Hematopoietic multipotent progenitor cell treated with erythropoietin and hydrocortisone succinate and interleukin-3 and kit ligand, for 8 days (in vitro differentiated cells): ENCODE measurements around the gene SYAP1.
"Not testable (repeated sequence)": the region's sequence is repeated elsewhere in the genome, so short reads cannot be mapped to it uniquely, and the experiment has no call there.

ENCODE experiments used
- DNase-seq: peaks from one replicate; pipeline ENCODE4 v3.0.0-alpha.2; 2015

Gene SYAP1, protein sequence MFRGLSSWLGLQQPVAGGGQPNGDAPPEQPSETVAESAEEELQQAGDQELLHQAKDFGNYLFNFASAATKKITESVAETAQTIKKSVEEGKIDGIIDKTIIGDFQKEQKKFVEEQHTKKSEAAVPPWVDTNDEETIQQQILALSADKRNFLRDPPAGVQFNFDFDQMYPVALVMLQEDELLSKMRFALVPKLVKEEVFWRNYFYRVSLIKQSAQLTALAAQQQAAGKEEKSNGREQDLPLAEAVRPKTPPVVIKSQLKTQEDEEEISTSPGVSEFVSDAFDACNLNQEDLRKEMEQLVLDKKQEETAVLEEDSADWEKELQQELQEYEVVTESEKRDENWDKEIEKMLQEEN

DNA sequence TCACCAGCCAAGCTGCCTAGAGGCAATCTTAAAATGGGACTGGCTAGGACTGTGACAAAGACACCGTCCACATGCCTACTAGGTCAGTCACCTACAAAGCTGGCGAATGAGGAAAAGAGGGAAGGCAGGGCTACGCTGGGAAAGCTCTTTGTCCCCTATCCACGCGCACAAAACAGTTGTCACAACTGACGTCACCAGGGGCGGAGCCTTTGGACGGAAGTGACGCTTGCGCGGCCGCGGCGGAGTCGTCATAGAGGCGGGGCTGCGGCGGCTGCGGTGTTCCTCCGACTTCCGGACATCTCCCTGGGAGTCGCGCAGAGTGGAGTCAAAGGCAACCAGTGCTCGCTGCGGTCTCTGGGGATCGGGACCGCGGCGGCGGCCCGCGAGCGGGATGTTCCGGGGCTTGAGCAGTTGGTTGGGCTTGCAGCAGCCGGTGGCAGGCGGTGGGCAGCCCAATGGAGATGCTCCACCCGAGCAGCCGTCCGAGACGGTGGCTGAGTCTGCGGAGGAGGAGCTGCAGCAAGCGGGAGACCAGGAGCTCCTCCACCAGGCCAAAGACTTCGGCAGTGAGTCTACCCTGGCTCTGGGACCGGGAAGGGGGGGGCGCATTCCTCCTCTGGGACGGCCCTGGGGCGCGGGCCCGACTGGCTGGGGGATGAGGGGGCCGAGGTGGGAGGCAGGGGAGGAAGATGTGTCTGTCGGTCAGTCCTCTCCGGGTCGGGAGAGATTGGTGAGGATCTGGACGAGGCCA is at the start of gene SYAP1:
TSS of gene SYAP1 (plus strand) at position 279 of the 751 bp plus-strand sequence. CDS start at position 392, 113 bp downstream.
- peak; percentile 92 for DNase-seq

- peak; percentile 66 for DNase-seq
These were observed 48.4 kb upstream of the SYAP1 start for GRCh38 chrX:16671005-16671404.

- DNase-seq = no peak
These were observed 40.7 kb upstream of the SYAP1 start for GRCh38 chrX:16678689-16679088.

DNA sequence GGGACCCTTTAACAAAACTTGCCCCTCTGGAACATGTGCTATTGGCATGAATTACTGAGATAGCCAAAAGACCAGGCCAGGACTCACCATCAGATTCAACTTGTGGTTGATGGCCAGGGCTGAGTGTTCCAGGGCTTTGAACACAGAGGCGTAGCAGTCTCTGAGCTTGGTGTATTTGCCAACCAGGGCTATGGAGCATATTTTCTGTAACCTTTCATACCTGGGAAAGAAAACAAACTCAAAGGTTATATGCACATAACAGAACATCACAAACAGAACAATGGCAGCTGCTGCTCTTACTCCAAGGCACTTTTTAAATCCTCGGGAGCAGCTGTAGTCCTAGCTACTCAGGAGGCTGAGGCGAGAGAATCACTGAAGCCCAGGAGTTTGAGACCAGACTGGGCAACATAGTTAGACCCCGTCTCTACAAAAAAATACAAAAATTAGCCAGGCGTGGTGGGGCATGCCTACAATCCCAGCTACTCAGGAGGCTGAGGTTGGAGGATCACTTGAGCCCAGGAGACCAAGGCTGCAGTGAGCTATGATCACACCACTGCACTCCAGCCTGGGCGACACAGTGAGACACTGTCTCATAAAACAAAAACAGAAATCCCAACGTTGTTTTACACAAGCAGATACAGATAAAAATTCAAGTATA is 36.3 kb upstream of the SYAP1 start:
- no peak for DNase-seq

- DNase-seq = no peak
These were observed 31.9 kb upstream of the SYAP1 start for GRCh38 chrX:16687514-16687913.

GRCh38 chrX:16695079-16695676 is 24.2 kb upstream of the SYAP1 start:
- DNase-seq = peak; percentile 57

DNA sequence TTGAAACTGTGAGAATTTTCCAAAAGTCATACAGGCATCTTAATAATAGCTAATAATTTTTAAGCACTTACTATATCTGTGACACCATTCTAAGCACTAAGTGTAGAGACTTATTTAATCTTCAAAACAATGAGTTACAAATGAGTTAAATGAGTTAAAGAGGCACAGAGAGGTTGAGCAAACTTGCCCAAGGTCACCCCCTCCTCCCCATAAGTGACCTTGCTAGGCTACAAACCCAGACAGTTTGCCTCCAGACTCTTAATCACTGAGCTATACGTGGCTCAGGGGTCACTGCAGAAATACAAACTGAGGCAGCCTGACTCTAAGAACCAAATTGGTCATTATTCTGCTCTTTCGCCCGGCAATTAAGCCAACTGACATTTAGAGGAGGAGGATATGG is 22.5 kb upstream of the SYAP1 start:
- no peak for DNase-seq

- no peak for DNase-seq
These were observed 20.0 kb upstream of the SYAP1 start for GRCh38 chrX:16699389-16699788.

DNA sequence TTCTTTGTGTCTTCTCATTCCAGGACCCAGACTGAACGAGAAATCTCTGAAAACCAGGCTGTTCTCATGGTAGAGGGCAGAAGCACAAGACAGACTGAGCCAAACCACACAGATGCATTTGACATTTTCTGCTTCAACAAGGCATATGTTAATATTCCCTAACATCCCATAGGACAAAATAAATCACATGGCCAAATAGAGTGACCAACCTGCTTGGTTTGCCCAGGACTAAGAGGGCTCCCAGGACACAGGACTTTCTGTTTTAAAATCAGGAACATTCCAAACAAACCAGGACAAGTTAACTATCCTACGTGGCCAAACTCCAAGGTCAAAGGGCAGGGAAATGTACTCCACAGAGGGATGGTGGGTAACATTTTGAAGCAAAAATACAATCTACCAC is 18.7 kb upstream of the SYAP1 start:
- DNase-seq = no peak

- DNase-seq = no peak
These were observed 16.5 kb upstream of the SYAP1 start for GRCh38 chrX:16702700-16703599.

GRCh38 chrX:16705370-16705769 is 14.0 kb upstream of the SYAP1 start:
- no peak for DNase-seq

GRCh38 chrX:16708016-16708415 is 11.4 kb upstream of the SYAP1 start:
- DNase-seq = no peak

- peak; percentile 16 for DNase-seq
These were observed 8.1 kb upstream of the SYAP1 start for GRCh38 chrX:16711219-16711811.

DNA sequence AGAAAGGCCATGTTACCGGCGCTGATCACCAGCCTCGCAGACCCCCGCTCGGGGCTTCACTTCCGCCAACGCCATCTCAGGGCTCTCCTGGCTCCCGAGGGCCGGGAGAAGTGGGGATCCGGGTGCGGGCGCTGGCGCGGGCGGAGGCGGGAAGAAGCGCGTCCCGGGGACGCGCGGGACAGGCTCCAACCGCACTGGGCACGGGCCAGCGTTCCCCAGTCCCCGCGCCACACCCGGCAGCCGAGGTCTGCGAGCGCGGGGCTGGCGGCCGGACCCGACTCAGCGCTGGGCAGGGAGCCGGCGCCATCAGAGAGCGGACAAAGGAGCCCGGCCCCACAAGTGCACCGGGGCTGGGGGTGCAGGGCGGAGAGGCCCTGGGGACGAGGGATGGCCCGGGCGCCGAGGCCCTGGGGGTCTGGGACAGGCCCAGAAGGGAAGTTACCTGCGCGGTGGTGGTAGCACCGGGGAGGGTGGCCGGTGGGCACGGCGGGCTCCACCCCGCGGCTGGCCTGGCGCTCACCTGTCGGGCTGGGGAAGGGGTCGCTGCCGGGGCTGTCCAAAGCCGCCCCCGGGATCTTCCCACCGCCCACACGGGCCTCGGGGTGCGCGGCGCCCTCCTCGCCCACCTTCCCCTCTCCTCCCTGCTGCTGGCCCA is 7.4 kb upstream of the SYAP1 start:
- no peak for DNase-seq

DNA sequence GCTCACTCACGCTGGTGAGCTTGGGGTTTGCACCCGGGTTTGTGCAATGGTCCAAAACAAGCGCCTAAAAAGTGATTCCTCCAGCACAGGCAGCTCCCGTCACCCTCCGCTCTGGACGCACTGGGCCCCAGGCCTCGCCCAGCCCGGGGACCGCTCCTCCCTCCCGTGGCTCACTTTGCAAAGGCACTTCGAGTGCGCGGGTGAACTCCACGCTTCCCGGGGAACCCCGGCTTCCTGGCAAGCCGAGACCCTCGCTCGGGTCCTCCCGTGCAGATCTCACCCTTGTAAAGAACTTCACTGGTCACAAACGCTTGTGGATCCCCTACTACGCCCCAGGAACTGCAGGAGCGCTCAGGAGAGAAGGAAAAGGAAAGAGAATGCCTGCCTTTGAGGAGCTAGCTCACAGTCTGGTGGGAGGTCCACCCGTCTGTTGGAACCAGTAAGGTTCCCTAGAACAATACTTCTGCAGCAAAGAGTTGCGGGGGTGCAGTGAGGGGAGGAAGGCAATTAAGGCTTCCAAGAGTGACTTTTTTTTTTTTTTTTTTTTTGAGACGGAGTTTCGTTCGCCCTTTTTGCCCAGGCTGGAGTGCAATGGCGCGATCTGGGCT is 6.8 kb upstream of the SYAP1 start, which contains the start of gene CTPS2:
TSS of gene CTPS2 (minus strand) at position 122 of the 608 bp plus-strand sequence. CDS start 9,767 bp downstream, outside the sequence.
- DNase-seq = peak; percentile 75

GRCh38 chrX:16714504-16714903 is 4.9 kb upstream of the SYAP1 start:
- DNase-seq = no peak

DNA sequence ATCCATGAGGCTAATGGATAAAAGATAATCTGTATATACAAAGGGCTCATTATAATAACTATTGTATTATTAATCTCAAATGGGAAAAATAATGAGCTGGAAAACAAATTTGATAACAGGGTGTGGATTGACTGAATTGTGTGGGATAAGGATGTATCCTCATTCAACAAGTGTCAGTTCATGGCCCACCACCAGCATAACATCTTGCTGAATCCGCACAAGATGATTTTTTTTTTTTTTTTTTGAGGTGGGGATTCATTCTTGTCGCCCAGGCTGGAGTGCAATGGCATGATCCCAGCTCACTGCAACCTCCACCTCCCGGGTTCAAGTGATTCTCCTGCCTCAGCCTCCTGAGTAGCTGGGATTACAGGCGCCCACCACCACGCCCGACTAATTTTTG is 3.8 kb upstream of the SYAP1 start:
- not testable (repeated sequence) for DNase-seq

- DNase-seq = peak; percentile 47
These were observed 3.0 kb upstream of the SYAP1 start for GRCh38 chrX:16716451-16716850.

DNA sequence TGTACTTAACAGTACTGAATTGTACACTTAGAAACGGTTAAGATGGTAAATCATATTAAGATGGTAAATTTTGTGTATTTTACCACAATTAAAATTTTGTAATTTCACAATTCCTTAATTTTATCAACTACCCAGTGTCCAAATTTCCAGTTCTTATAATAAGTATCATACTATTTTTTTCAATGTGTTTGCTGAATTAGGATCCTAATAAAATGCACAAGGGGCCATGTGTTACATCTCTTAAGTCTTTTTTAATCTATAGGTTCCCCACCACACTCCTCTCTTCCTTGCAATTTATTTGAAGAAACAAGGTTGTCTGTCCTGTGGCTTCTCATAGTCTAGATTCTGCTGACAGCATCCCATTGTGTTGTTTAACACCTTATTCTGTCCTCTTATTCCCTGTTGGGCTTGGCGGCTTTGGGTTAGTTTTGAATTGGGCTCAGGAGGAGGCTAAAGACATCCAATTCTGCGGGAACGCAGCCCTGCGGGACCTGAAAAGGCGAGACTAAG is 533 bp upstream of the SYAP1 start:
- DNase-seq = no peak

DNA sequence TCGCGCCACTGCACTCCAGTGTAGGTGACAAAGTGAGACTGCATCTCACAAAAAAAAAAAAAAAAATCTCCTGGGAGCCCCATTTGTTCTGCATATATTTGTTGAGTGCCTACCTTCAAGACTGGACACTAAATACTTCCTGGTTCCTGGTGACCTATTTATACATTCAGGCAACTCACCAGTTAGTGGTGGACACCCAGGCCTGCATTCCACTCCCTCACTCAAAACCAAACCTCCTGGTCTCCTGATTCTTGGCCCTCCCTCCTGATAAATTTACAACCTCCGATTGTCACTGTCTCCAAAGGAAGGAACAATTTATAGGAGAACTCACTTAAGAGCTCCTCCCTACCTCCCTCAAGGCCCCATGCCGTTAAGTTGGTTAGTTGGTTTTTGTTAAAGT is 3.1 kb downstream of the SYAP1 start:
- no peak for DNase-seq
